SU-DHL-6 (cell line): Measurements from ENCODE around the gene WNT1.

Experiments
- CTCF ChIP-seq: fragments of 200-600 bp; sonication (generic); IDR thresholded peaks from one replicate; pipeline ENCODE4 v1.5.1; 2017; ENCODE audit warnings: antibody characterized with exemption, mild to moderate bottlenecking, low read length, moderate library complexity; ENCODE audit not compliant: insufficient read depth, poor library complexity, severe bottlenecking
- EZH2phosphoT487 ChIP-seq: fragments of 200-600 bp; sonication (generic), shearing (Covaris generic); conservative IDR thresholded peaks from 2 replicates; pipeline ENCODE4 v1.6.1; 2018; ENCODE audit warnings: mild to moderate bottlenecking, antibody characterized with exemption, low read length, moderate library complexity, mixed read lengths

- no peak for TF ChIP-seq CTCF
- TF ChIP-seq EZH2phosphoT487, result no peak
Observed at GRCh38 chr12:49008943-49009342, 30.8 kb downstream of the WNT1 start.
